HCT116 (cell line): Measurements from ENCODE around the gene SYNDIG1.

Experiments used
- CTCF ChIP-seq, 3 experiments: fragments of 200-600 bp in 1 of 3; sonication (generic) in 1 of 3; IDR thresholded peaks in 2 of 3; conservative IDR thresholded peaks in 1 of 3; 2 replicates each; pipeline ENCODE4 v1.5.1; 2012 to 2017; ENCODE audit warnings: low read depth in 2 of 3, low read length in 2 of 3, antibody characterized with exemption in 1 of 3, borderline replicate concordance in 1 of 3, control low read depth in 1 of 3, mild to moderate bottlenecking in 1 of 3, mixed read lengths in 1 of 3, mixed run types in 1 of 3, moderate library complexity in 1 of 3; ENCODE audit not compliant: insufficient read depth in 1 of 3
- EZH2phosphoT487 ChIP-seq: fragments of 200-600 bp; IDR thresholded peaks from 2 replicates; pipeline ENCODE4 v1.6.1; 2018; ENCODE audit warnings: antibody characterized with exemption, borderline replicate concordance
- POLR2A ChIP-seq: IDR thresholded peaks from 2 replicates; pipeline ENCODE4 v1.7.0; 2011; ENCODE audit warnings: borderline replicate concordance; ENCODE audit not compliant: insufficient read depth, insufficient read length; ENCODE audit errors: extremely low read depth
- POLR2AphosphoS5 ChIP-seq: IDR thresholded peaks from 2 replicates; pipeline ENCODE4 v1.6.1; 2011; ENCODE audit warnings: mild to moderate bottlenecking, low read depth, low read length, moderate library complexity
- REST ChIP-seq: IDR thresholded peaks from 2 replicates; pipeline ENCODE4 v1.6.1; 2012; ENCODE audit warnings: low read depth
- SP1 ChIP-seq: IDR thresholded peaks from 2 replicates; pipeline ENCODE4 v1.6.1; 2012; ENCODE audit warnings: low read depth
- ZNF274 ChIP-seq: fragments of 200-500 bp; sonication (Bioruptor generic); IDR thresholded peaks from 2 replicates; pipeline ENCODE4 v1.6.1; 2014; ENCODE audit warnings: mild to moderate bottlenecking, low read depth, low read length, inconsistent platforms

- TF ChIP-seq POLR2AphosphoS5 (no peak), CTCF (IDR thresholded peaks at IDR 0.05 in 2 of 3, conservative IDR thresholded peaks at IDR 0.05 in 1 of 3; ENCODE audit: borderline replicate concordance in 1 of 3, insufficient read depth in 1 of 3, low read depth in 2 of 3, low read length in 2 of 3) (no peak), EZH2phosphoT487 (no peak), REST (no peak), ZNF274 (no peak), POLR2A (no peak), SP1 (no peak)
Measured at GRCh38 chr20:24448170-24448569, 21.3 kb upstream of the SYNDIG1 start.
